Activated CD4-positive, alpha-beta memory T cell treated with anti-CD3 and anti-CD28 coated beads for 36 hours (primary cell): Measurements from ENCODE around the gene TSPAN3. TPM values are rescaled to one million over a fixed set of nuclear protein-coding genes. Genes with fewer than 3 reads are reported as not detected.

Experiments
- CTCF ChIA-PET: fragments of 350-600 bp; sonication (Branson Sonifier 250); formaldehyde crosslinking; loops from one replicate; lab custom pipeline; 2021; ENCODE audit warnings: antibody characterized with exemption, inconsistent platforms; lab: Charles Lee
- POLR2A ChIA-PET: fragments of 350-600 bp; sonication (Branson Sonifier 250); formaldehyde crosslinking; loops from one replicate; lab custom pipeline; 2021; ENCODE audit warnings: antibody characterized with exemption; lab: Charles Lee
- DNase-seq: peaks from one replicate; pipeline ENCODE4 v3.0.0-alpha.2; 2020
- H3K27ac Mint-ChIP-seq: one replicate; pipeline ENCODE4 v1.8.0; 2021; ENCODE audit warnings: mixed read lengths
- H3K27me3 Mint-ChIP-seq: one replicate; pipeline ENCODE4 v1.8.0; 2021; ENCODE audit warnings: mixed read lengths
- H3K36me3 Mint-ChIP-seq: one replicate; pipeline ENCODE4 v1.8.0; 2021; ENCODE audit warnings: mixed read lengths
- H3K4me1 Mint-ChIP-seq: one replicate; pipeline ENCODE4 v1.8.0; 2021; ENCODE audit warnings: low read depth, mixed read lengths
- H3K4me3 Mint-ChIP-seq: one replicate; pipeline ENCODE4 v1.8.0; 2021; ENCODE audit warnings: mild to moderate bottlenecking, mixed read lengths
- H3K9me3 Mint-ChIP-seq: one replicate; pipeline ENCODE4 v1.8.0; 2021; ENCODE audit warnings: mixed read lengths
- intact Hi-C: fragments of 100-400 bp; cut with micrococcal nuclease; formaldehyde crosslinking; loops from one replicate; pipeline ENCODE4 v1.15.1; 2023
- total RNA-seq, 2 experiments: library from RNA; stranded (reverse); gene quantifications; one replicate each; pipeline ENCODE4 v1.2.3, GENCODE V29; 2021

TSPAN3 gene
- total RNA-seq, 2 experiments from 2014 or later: 28.9 to 29.1 TPM

DNA sequence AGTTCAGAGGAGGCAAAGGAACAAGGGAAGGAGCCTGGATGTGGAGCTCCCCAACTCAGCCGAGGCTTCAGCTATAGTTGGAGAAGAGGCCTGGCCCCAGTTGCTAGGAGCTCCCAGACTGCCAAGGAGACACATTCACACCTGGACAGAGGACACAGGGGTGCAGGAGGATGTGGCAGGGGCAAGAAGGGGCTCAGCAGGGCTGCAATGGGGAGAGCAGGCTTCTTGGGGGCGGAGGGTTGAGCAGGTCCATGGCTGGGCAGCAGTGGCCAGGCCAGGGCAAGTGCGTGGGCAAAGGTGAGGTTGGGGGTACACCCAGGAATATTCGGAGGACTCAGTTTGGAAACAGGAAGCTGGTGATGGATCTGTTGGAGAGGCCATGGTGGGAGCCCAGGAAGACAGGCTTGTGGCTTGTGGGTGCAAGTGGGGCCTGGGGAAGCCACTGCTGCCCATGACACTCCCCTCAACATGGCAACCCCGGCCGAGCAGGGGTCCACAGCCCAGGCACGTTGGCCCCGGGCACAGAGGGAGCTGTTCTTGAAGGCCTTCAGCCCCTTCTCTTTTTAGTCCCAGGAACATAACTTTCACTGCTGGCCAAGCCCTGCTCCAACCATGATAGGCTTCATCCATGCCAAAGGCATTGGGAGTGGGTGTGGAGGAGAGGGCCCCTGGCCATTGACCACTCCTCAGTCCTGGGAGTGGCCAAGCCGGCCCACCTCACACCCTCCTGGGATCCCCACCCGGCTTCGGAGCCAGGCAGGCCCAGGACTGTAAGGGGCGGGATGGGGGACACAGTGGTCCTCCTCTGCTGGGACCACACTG lies 33.3 kb downstream of the TSPAN3 start:
- H3K4me1 Mint-ChIP-seq: peaks cover 3% of the 10 kb centered on the region
- no peaks in the 10 kb centered on the region for H3K27me3 Mint-ChIP-seq
- intact Hi-C loops: no loop called here
- H3K4me3 Mint-ChIP-seq: peak overlapping the region; percentile 50
- ChIA-PET CTCF (interaction anchor here (1.0 kb wide), 2 partner anchors 14 to 64 kb away, joined by 4 to 5 read pairs; no protein-coding TSS in a partner anchor), POLR2A (no interaction called here)
- H3K27ac Mint-ChIP-seq: peak overlapping the region; percentile 73
- H3K9me3 Mint-ChIP-seq: peaks cover 39% of the 10 kb centered on the region
- peak; percentile 9 for DNase-seq
- peaks cover 50% of the 10 kb centered on the region for H3K36me3 Mint-ChIP-seq

DNA sequence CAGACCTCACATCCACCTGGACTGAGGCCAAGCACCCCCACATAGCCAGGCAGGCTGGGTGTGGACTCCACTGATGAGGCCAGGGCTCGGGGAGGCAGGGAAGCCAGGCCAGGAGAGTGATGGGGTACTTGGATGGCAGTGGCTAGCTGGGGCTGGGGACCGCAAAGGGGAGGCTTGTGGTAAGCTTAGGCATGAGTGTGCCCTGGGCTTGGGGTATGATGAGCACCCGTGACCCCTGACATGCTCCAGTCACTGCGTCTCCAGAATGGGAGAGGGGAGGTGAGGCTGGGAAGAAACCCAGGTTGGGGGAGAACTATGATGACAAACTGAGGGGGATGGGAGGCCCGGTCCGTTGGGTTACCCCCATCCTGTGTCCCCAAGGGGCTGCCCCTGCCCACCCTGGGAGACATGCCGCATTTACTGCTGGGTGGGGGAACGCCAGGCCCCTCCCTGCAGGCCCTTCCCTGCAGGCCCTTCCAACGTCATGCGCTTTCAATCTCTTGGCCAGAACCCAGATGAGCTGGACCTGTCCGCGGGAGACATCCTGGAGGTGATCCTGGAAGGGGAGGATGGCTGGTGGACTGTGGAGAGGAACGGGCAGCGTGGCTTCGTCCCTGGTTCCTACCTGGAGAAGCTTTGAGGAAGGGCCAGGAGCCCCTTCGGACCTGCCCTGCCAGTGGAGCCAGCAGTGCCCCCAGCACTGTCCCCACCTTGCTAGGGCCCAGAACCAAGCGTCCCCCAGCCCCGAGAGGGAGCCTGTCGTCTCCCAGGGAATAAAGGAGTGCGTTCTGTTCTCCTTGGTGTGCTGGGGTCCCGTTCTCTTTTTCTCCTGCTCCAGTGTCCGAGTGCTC lies 34.1 kb downstream of the TSPAN3 start:
- H3K27ac Mint-ChIP-seq: peak overlapping the region; percentile 73
- H3K27me3 Mint-ChIP-seq: no peaks in the 10 kb centered on the region
- POLR2A ChIA-PET: no interaction called here
- H3K4me3 Mint-ChIP-seq: peak overlapping the region; percentile 50
- H3K4me1 Mint-ChIP-seq: peaks cover 3% of the 10 kb centered on the region
- peaks cover 50% of the 10 kb centered on the region for H3K36me3 Mint-ChIP-seq
- H3K9me3 Mint-ChIP-seq: peaks cover 38% of the 10 kb centered on the region
- intact Hi-C loops: no loop called here
- DNase-seq: no peak
- CTCF ChIA-PET: interaction anchor here (0.8 to 6.2 kb wide), 4 partner anchors 13 to 65 kb away, joined by 3 to 60 read pairs (median 4); no protein-coding TSS in a partner anchor

DNA sequence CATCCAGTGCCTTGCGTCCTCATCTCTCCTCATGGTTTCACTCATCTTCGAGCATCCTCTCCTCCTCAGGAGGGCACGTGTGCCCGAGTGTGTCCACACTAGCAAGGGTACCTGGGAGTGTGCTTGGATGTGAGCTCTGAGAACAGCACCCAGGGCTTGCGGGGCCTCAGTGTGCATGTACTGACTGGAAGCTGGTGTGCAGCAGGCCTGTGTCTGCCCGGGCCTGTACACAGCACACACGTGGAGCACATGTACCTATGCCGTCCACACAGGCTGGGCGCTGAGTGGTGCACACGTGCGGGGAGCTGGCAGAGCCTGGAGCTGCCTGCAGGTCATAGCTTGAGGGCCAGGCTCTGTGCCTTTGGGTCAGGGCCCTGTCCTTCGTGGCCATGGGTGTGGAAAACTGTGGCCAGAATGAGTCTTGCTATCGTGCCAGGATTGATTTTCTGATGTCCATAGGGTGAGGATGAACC lies 34.9 kb downstream of the TSPAN3 start:
- no peak for DNase-seq
- Mint-ChIP-seq H3K9me3 (peaks cover 37% of the 10 kb centered on the region), H3K4me3 (no peak overlapping the region), H3K27ac (peak overlapping the region; percentile 73), H3K4me1 (peaks cover 3% of the 10 kb centered on the region), H3K36me3 (peaks cover 53% of the 10 kb centered on the region), H3K27me3 (no peaks in the 10 kb centered on the region)
- CTCF ChIA-PET: interaction anchor here (0.8 to 6.2 kb wide), 4 partner anchors 13 to 64 kb away, joined by 3 to 60 read pairs (median 4); no protein-coding TSS in a partner anchor
- POLR2A ChIA-PET: no interaction called here
- intact Hi-C loops: no loop called here

DNA sequence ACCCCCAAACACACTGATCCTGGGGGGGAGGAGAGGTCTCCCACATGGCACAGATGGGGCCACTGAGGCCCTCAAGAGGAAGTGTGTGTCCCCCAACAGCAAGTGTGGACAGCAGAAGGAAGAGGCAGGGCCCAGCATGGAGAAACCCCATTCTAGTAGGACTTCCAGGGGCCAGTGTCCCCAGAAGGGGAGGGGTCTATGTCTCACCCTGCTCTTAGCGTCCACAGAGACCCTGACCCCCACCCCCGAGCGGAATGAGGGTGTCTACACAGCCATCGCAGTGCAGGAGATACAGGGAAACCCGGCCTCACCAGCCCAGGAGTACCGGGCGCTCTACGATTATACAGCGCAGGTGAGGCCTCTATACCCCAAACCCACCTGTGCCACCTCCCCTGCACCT lies 35.3 kb downstream of the TSPAN3 start:
- DNase-seq: no peak
- peaks cover under 1% of the 10 kb centered on the region for H3K4me1 Mint-ChIP-seq
- H3K4me3 Mint-ChIP-seq: no peak overlapping the region
- no peak overlapping the region for H3K27ac Mint-ChIP-seq
- intact Hi-C loops: no loop called here
- ChIA-PET POLR2A (no interaction called here), CTCF (interaction anchor here (0.8 to 6.2 kb wide), 13 partner anchors 10 to 508 kb away, joined by 3 to 60 read pairs (median 4); no protein-coding TSS in a partner anchor)
- H3K27me3 Mint-ChIP-seq: no peaks in the 10 kb centered on the region
- H3K9me3 Mint-ChIP-seq: peaks cover 32% of the 10 kb centered on the region
- peaks cover 51% of the 10 kb centered on the region for H3K36me3 Mint-ChIP-seq

DNA sequence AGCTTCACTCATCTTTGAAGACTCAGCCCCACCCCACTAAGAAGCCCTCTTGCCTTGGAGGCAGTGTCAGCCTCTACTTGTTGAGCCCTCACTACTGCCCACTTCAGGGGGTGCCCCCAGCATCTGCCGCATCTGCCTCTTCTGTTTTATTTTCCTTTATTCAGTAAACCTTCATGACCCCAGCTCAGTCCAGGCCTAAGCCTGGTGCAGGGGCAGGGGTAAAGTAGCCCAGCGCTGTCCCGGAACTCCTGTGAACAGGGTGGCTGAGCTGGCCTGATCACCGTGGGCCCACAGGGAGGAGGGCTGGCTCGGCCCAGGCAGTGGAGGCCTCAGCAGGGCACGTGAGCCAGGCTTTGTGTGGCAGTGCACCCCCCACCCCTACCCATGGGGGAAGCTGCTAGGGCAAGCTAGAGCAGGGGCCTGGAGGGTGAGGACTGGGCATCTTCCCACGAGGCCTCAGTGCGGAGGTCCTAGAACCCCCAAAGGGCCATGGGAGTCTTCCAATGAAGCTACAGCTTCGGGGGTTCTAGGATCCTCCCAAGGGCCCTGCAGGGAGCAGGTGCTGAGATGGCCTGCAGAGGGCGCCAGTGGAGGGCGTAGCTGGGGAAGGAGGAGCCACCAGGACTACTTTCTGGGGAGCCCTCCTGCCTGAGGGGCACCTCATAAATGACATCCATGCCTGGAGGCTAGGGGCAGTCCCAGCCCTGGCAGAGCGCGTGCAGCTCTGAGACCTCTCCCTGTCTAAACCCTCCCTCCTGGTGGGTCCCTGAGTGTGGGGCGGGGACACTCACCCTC lies 36.0 kb downstream of the TSPAN3 start:
- H3K27ac Mint-ChIP-seq: peak overlapping the region; percentile 56
- peaks cover 51% of the 10 kb centered on the region for H3K36me3 Mint-ChIP-seq
- H3K27me3 Mint-ChIP-seq: no peaks in the 10 kb centered on the region
- intact Hi-C loops: no loop called here
- no peak overlapping the region for H3K4me3 Mint-ChIP-seq
- H3K9me3 Mint-ChIP-seq: peaks cover 31% of the 10 kb centered on the region
- ChIA-PET CTCF (interaction anchor here (0.8 to 6.2 kb wide), 13 partner anchors 10 to 508 kb away, joined by 3 to 60 read pairs (median 4); no protein-coding TSS in a partner anchor), POLR2A (interaction anchor here (1.5 kb wide), 1 partner anchor 15 kb away, joined by 3 read pairs; no protein-coding TSS in a partner anchor)
- H3K4me1 Mint-ChIP-seq: no peaks in the 10 kb centered on the region
- DNase-seq: peak; percentile 54

DNA sequence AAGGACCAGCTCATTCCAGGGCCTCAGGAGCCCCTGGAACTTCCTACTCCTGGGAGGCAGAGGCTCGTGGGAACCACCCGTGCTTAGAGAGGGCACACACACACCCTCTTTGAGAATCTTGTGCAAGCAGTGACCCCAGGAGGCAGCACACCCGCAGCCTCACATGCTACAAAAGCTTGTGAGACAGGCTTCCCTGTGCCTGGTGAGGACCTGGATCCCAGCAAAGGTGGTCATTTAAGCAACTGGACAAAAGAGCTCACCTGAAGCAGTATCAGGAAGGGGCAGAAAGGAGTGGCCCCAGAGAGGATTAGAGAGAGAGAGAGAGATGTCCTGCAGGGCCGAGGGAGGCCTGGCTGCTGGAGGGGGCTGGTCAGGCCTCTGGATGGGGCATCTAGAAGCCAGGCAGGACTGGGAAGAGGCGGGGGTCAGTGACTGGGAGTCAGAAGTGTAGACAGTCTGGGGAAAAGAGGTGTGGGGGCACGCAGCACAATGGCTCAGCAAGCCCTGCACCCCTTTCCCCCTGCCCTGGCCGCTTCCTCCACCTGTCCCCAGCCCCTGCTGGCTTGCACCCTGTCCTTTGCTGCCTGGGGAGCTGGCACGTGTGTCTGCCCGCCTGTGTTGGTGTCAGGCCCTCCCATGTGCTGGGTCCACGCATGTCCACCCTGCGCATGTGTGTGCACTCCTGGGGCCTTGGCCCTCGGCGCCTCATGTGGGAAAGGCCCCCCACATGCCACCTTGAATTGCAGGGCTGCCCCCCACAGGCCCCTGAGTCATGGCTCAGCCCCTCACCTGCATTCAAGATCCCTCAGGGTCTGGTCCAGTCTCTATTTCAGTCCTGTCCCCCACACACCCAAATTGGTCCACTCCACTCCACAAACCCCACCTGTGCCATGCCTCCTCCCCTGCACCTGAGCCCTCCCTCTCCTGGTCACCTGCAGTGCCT lies 36.9 kb downstream of the TSPAN3 start:
- peaks cover 49% of the 10 kb centered on the region for H3K36me3 Mint-ChIP-seq

DNA sequence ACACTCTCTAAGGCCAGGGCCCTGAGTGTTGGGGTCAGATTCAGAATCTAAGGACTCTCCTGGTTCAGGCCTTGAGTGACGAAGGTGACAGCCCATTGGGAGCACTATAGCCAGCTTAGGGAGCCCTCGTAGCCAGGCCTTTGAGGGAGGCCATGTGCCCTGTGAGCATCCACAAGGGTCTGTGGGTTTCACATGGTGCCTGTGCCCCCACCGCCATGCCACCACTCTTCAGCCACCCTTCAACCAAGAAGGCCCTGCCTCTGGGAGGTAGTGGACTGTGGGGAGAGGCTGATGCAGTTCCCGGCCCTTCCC lies 37.5 kb downstream of the TSPAN3 start:
- H3K9me3 Mint-ChIP-seq: peaks cover 17% of the 10 kb centered on the region
- ChIA-PET POLR2A (interaction anchor here (1.5 kb wide), 1 partner anchor 14 kb away, joined by 3 read pairs; no protein-coding TSS in a partner anchor), CTCF (interaction anchor here (0.5 to 6.2 kb wide), 3 partner anchors 10 to 195 kb away, joined by 3 to 60 read pairs (median 12); no protein-coding TSS in a partner anchor)
- peaks cover 51% of the 10 kb centered on the region for H3K36me3 Mint-ChIP-seq
- DNase-seq: peak; percentile 7
- no peak overlapping the region for H3K27ac Mint-ChIP-seq
- intact Hi-C loops: no loop called here
- no peak overlapping the region for H3K4me3 Mint-ChIP-seq
- H3K27me3 Mint-ChIP-seq: no peaks in the 10 kb centered on the region
- H3K4me1 Mint-ChIP-seq: no peaks in the 10 kb centered on the region

More for the DNA sequence above, 36.9 kb downstream of the TSPAN3 start:
- ChIA-PET POLR2A (interaction anchor here (1.5 kb wide), 1 partner anchor 14 kb away, joined by 3 read pairs; no protein-coding TSS in a partner anchor), CTCF (interaction anchor here (0.5 to 6.2 kb wide), 9 partner anchors 11 to 509 kb away, joined by 3 to 60 read pairs (median 4); no protein-coding TSS in a partner anchor)
- no peak overlapping the region for H3K4me3 Mint-ChIP-seq
- peak; percentile 8 for DNase-seq
- peaks cover 23% of the 10 kb centered on the region for H3K9me3 Mint-ChIP-seq
- no peaks in the 10 kb centered on the region for H3K27me3 Mint-ChIP-seq
- intact Hi-C loops: no loop called here
- H3K4me1 Mint-ChIP-seq: no peaks in the 10 kb centered on the region
- peak overlapping the region; percentile 56 for H3K27ac Mint-ChIP-seq

DNA sequence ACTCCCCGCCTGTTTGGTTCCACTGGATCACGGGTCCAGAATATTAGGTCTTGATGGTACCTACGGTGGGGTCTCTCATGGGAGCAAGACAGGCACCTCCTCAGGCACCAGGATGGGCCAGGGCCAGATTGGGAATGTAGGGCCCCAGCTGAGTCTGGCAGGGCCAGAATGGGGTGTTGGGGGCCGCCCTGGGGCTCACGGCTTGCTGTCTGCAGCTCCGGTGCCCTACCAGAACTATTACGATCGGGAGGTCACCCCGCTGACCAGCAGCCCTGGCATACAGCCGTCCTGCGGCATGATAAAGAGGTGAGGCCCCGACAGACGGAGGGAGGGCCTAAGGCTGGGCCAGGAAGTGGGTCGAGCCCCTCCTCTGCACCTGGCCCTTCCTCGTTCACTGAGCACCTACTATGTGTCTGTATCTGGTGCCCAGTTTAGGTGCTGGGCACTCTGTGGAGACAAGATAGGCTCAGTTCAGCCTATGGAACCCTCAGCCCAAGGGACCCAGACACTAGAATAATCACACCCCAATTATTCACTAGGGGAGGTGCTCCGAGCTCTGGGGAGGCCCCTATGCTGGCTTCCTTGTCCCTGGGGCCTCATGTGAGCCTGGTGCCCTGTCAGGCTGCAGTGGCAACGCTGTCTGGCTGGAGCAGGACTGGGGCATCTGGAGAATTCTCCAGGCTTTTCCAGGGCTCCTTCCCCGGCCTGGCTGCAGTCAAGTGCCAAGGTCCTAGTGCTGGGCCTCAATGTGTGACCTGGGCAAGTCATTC lies 38.1 kb downstream of the TSPAN3 start:
- POLR2A ChIA-PET: interaction anchor here (1.5 kb wide), 1 partner anchor 13 kb away, joined by 3 read pairs; no protein-coding TSS in a partner anchor
- Mint-ChIP-seq H3K36me3 (peaks cover 50% of the 10 kb centered on the region), H3K4me3 (no peak overlapping the region), H3K4me1 (no peaks in the 10 kb centered on the region), H3K27me3 (no peaks in the 10 kb centered on the region), H3K9me3 (peaks cover 15% of the 10 kb centered on the region), H3K27ac (no peak overlapping the region)
- CTCF ChIA-PET: interaction anchor here (0.9 to 6.2 kb wide), 4 partner anchors 10 to 61 kb away, joined by 3 to 60 read pairs (median 18); no protein-coding TSS in a partner anchor
- peak; percentile 8 for DNase-seq
- intact Hi-C loops: no loop called here

DNA sequence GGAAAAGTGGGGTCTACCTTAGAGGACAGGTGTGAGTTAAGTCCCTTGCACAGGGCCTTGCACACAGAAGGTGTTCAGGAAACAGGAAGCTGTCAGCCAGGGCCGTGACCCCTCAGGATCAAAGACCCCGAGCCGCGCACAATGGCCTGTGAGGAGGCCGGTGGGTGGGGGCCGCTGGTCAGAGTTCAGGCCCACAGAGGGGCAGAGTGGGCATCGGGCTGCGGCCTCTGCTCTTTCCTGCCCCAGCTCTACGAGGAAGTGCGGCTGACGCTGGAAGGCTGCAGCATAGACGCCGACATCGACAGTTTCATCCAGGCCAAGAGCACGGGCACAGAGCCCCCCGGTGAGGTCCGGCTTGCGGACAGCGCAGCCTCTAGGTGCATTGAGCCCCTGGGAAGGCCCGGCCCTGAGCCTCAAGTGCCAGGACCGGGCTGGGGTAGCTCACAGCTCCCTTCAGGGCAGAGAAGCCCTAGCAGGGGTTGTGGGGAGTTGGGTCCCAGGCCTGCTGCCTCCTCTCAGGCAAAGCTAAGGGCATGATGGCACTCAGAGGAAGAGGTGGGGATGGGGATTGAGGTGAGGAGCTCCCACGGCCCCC lies 38.8 kb downstream of the TSPAN3 start:
- intact Hi-C loops: no loop called here
- no peak for DNase-seq
- Mint-ChIP-seq H3K27me3 (no peaks in the 10 kb centered on the region), H3K4me1 (no peaks in the 10 kb centered on the region), H3K9me3 (peaks cover 8% of the 10 kb centered on the region), H3K4me3 (no peak overlapping the region), H3K27ac (no peak overlapping the region), H3K36me3 (peaks cover 45% of the 10 kb centered on the region)
- CTCF ChIA-PET: interaction anchor here (0.9 to 6.2 kb wide), 6 partner anchors 9 to 511 kb away, joined by 3 to 60 read pairs (median 4); no protein-coding TSS in a partner anchor
- POLR2A ChIA-PET: interaction anchor here (1.3 kb wide), 1 partner anchor 76 kb away, joined by 4 read pairs; no protein-coding TSS in a partner anchor
